ENCODE results near the gene KHDC4. TPM values are rescaled to one million over a fixed set of nuclear protein-coding genes. Genes with fewer than 3 reads are reported as not detected.
A peak's percentile ranks its signal among the peaks of the same experiment; 100 is the strongest.

The KHDC4 gene
- total and polyA plus RNA-seq, 2 donors (not counting 3 experiments of a cell fraction or from before 2014, with no cell fraction given), result 47.9 to 54.1 TPM

- Histone ChIP-seq H3K27ac (ENCODE audit: insufficient read depth, low read depth, low read length) (peak overlapping the region; percentile 100), H3K79me2 (ENCODE audit: control insufficient read depth, insufficient read depth, low read length) (no peaks in the 10 kb centered on the region), H4K20me1 (replicated peaks; ENCODE audit: control insufficient read depth, extremely low read depth, insufficient read depth, low read length) (no peaks in the 10 kb centered on the region), H3K9ac (replicated peaks; ENCODE audit: extremely low read depth, insufficient read depth, low read length) (peak overlapping the region; percentile 97), H3K27me3 (ENCODE audit: control insufficient read depth in 2 of 2, insufficient read depth in 2 of 2, low read length in 2 of 2) (no peaks in the 10 kb centered on the region), H2AFZ (ENCODE audit: low read depth, low read length) (no peak overlapping the region), H3K9me3 (replicated peaks; ENCODE audit: control insufficient read depth, insufficient read depth, low read length) (no peaks in the 10 kb centered on the region), H3K36me3 (ENCODE audit: control insufficient read depth in 2 of 2, extremely low read depth in 1 of 2, insufficient read depth in 2 of 2, low read length in 2 of 2) (peaks cover 0 to 5% of the 10 kb centered on the region in 2 experiments), H3K9me1 (replicated peaks; ENCODE audit: control insufficient read depth, extremely low read depth, insufficient read depth, low read length) (no peaks in the 10 kb centered on the region), H3K4me3 (replicated peaks in 1 of 3; ENCODE audit: insufficient read depth in 1 of 3, low read depth in 1 of 3, low read length in 3 of 3) (peak overlapping the region in 1 of 3 experiments; percentile 49), H3K4me2 (ENCODE audit: insufficient read depth, low read length) (peak overlapping the region; percentile 97), H3K4me1 (ENCODE audit: control insufficient read depth, extremely low read depth, insufficient read depth, low read length) (peaks cover 40% of the 10 kb centered on the region)
- BruUV-seq (replicated peaks), result no TSS peak
- intact Hi-C loops (cut with micrococcal nuclease) (loop anchor here (1.0 kb wide), 1 partner anchor 32 kb away; no protein-coding TSS in a partner anchor), dilution Hi-C loops (cut with MboI; ENCODE audit: extremely low pct_ligation_motif_present, low sequenced_read_pairs) (no loop called here)
- FAIRE-seq (no peak), DNase-seq (ENCODE audit: low read depth, low spot score) (peak; percentile 67)
- CTCF ChIA-PET, result interaction anchor here (0.9 to 1.9 kb wide), 8 partner anchors 15 to 164 kb away, joined by 3 to 6 read pairs (median 3); partner anchors contain the start of gene GON4L
- TF ChIP-seq FOS (IDR thresholded peaks at IDR 0.05; ENCODE audit: borderline replicate concordance, insufficient read depth, low read length) (peak; percentile 50), JUN (IDR thresholded peaks at IDR 0.05; ENCODE audit: borderline replicate concordance, insufficient read depth, insufficient read length, low read depth) (peak; percentile 63), CTCF (IDR thresholded peaks at IDR 0.05; ENCODE audit: extremely low read depth in 1 of 2, insufficient read depth in 1 of 2, low read depth in 1 of 2, low read length in 2 of 2) (no peak)
- POLR2A ChIA-PET, result interaction anchor here (0.8 to 2.1 kb wide), 5 partner anchors 10 to 36 kb away, joined by 3 to 14 read pairs (median 5); partner anchors contain the start of genes GON4L and SYT11
Measured at GRCh38 chr1:155892796-155893195, 41.4 kb downstream of the KHDC4 start.

DNA sequence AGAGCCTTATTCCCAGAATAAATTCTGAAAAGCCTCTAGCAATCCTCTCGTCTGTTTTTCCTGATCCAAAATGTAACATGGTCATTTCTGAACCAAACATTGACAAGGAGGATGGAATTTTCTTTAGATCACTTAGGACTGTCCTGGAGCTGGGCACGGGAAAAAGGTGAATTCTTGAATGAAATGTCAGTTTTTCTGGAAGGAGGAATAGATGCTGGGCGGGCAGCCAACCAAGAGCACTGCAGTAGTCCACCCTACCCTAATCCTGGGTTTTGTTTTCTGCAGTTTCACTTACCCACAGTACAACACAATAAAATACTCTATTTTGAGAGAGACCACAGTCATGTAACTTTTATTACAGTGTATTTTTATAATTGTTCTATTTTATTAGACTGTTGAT, 44.0 kb downstream of the KHDC4 start:
- dilution Hi-C loops (cut with MboI; ENCODE audit: extremely low pct_ligation_motif_present, low sequenced_read_pairs), result no loop called here

More for the DNA sequence above, 44.0 kb downstream of the KHDC4 start:
- H3K4me3 ChIP-seq (replicated peaks in 1 of 3; ENCODE audit: insufficient read depth in 1 of 3, low read depth in 1 of 3, low read length in 3 of 3), result no peak overlapping the region
- no TSS peak for BruUV-seq (replicated peaks)
- intact Hi-C loops (cut with micrococcal nuclease), result no loop called here
- H3K27me3 ChIP-seq (ENCODE audit: control insufficient read depth in 2 of 2, insufficient read depth in 2 of 2, low read length in 2 of 2), result no peaks in the 10 kb centered on the region
- DNase-seq (ENCODE audit: low read depth, low spot score), result no peak
- no peaks in the 10 kb centered on the region for H3K9me1 ChIP-seq (replicated peaks; ENCODE audit: control insufficient read depth, extremely low read depth, insufficient read depth, low read length)
- H3K9ac ChIP-seq (replicated peaks; ENCODE audit: extremely low read depth, insufficient read depth, low read length), result no peak overlapping the region
- H4K20me1 ChIP-seq (replicated peaks; ENCODE audit: control insufficient read depth, extremely low read depth, insufficient read depth, low read length), result no peaks in the 10 kb centered on the region
- H3K4me2 ChIP-seq (ENCODE audit: insufficient read depth, low read length), result peak overlapping the region; percentile 37
- H3K27ac ChIP-seq (ENCODE audit: insufficient read depth, low read depth, low read length), result peak overlapping the region; percentile 10
- no peaks in the 10 kb centered on the region for H3K79me2 ChIP-seq (ENCODE audit: control insufficient read depth, insufficient read depth, low read length)
- no peak for FAIRE-seq
- POLR2A ChIA-PET, result interaction anchor here (1.1 kb wide), 1 partner anchor 31 kb away, joined by 4 read pairs; the partner anchor contains the start of gene SYT11
- H2AFZ ChIP-seq (ENCODE audit: low read depth, low read length), result no peak overlapping the region
- TF ChIP-seq FOS (IDR thresholded peaks at IDR 0.05; ENCODE audit: borderline replicate concordance, insufficient read depth, low read length) (no peak), GATA2 (IDR thresholded peaks at IDR 0.05; ENCODE audit: insufficient read depth, insufficient read length, low read depth, low read length) (no peak), JUN (IDR thresholded peaks at IDR 0.05; ENCODE audit: borderline replicate concordance, insufficient read depth, insufficient read length, low read depth) (no peak), POLR2A (IDR thresholded peaks at IDR 0.05; ENCODE audit: low read depth, low read length) (no peak), EZH2 (IDR thresholded peaks at IDR 0.05; ENCODE audit: borderline replicate concordance, low read depth, low read length, severe bottlenecking) (no peak), CTCF (IDR thresholded peaks at IDR 0.05; ENCODE audit: extremely low read depth in 1 of 2, insufficient read depth in 1 of 2, low read depth in 1 of 2, low read length in 2 of 2) (no peak), POLR2AphosphoS5 (IDR thresholded peaks at IDR 0.05; ENCODE audit: insufficient read depth, low read depth, low read length) (no peak), MYC (IDR thresholded peaks at IDR 0.05; ENCODE audit: low read depth, low read length) (no peak)
- TF ChIP-seq, protein P1, sequence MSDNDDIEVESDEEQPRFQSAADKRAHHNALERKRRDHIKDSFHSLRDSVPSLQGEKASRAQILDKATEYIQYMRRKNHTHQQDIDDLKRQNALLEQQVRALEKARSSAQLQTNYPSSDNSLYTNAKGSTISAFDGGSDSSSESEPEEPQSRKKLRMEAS (IDR thresholded peaks at IDR 0.05; ENCODE audit: insufficient read depth, insufficient read length), result no peak
- H3K9me3 ChIP-seq (replicated peaks; ENCODE audit: control insufficient read depth, insufficient read depth, low read length), result no peaks in the 10 kb centered on the region
- CTCF ChIA-PET, result interaction anchor here (0.9 to 1.1 kb wide), 2 partner anchors 29 to 31 kb away, joined by 3 read pairs; partner anchors contain the start of gene SYT11
- H3K36me3 ChIP-seq (ENCODE audit: control insufficient read depth in 2 of 2, extremely low read depth in 1 of 2, insufficient read depth in 2 of 2, low read length in 2 of 2), result no peaks in the 10 kb centered on the region
- peaks cover 40% of the 10 kb centered on the region for H3K4me1 ChIP-seq (ENCODE audit: control insufficient read depth, extremely low read depth, insufficient read depth, low read length)

Measured in endothelial cell of umbilical vein (primary cell).